Colonic mucosa (tissue), 4 donors: ENCODE results near the gene PRL. TPM values are rescaled to one million over a fixed set of nuclear protein-coding genes. Genes with fewer than 3 reads are reported as not detected.

ENCODE experiments used
- DNase-seq: peaks from one replicate; pipeline ENCODE4 v3.0.0-alpha.2; 2020
- H3K27ac ChIP-seq: fragments of 200-600 bp; one replicate; pipeline ENCODE4 v1.8.0; 2021
- H3K27me3 ChIP-seq: fragments of 200-600 bp; one replicate; pipeline ENCODE4 v1.8.0; 2021
- H3K36me3 ChIP-seq: fragments of 200-600 bp; one replicate; pipeline ENCODE4 v1.8.0; 2021
- H3K4me1 ChIP-seq: fragments of 200-600 bp; one replicate; pipeline ENCODE4 v1.8.0; 2021; ENCODE audit warnings: mild to moderate bottlenecking
- H3K4me3 ChIP-seq: fragments of 200-600 bp; one replicate; pipeline ENCODE4 v1.8.0; 2021
- H3K9ac ChIP-seq, 2 donors: one replicate each; pipeline ENCODE4 v1.7.0; 2013; ENCODE audit warnings: control low read depth in 2 of 2, low read depth in 2 of 2, low read length in 2 of 2
- H3K9me3 ChIP-seq: fragments of 200-600 bp; one replicate; pipeline ENCODE4 v1.8.0; 2021
- CTCF ChIP-seq: fragments of 200-600 bp; IDR thresholded peaks from one replicate; pipeline ENCODE4 v1.8.0; 2022; ENCODE audit warnings: antibody characterized with exemption, mild to moderate bottlenecking
- intact Hi-C: fragments of 100-400 bp; cut with DNase I; formaldehyde crosslinking; loops from one replicate; pipeline ENCODE4 v1.14.1; 2022
- total RNA-seq, 2 donors: library from RNA; stranded (reverse); fragmentation: NEBNext Ultra II Directional in 1 of 2; extraction: Animal tissue kit (Norgen Biotek cat#: 25700) in 1 of 2; gene quantifications; one replicate each; pipeline ENCODE4 v1.2.1, GENCODE V29; 2021
- donor health status: healthy.
- donor health status: DM: no; HTN: no; CAD: no.
- donor health status: DM: no; HTN: no; CAD: no.

The PRL gene
- total RNA-seq = not detected

DNA sequence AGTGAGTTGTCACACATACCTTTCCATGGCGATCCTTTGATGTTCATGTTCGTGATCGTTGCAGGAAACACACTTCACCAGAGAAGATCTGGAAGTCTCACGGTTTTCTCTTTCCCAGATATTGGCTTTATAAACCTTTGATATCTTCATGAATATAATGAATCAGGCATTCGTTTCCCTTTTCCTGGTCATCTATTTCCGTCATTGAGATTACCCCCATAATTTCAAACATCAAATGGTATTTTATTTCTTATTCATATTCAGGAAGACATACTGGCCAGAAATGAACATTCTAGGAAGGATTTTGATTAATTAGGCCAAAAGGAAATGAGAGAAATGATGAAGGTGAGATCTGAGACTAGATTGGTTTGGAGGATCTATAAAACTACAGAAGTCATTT is at the start of gene PRL:
PRL (minus strand) TSS at position 101 of the 400 bp plus-strand sequence; CDS start at position 47, 54 bp downstream.
- Histone ChIP-seq H3K9me3 (no peaks in the 10 kb centered on the region), H3K4me1 (no peaks in the 10 kb centered on the region), H3K36me3 (no peaks in the 10 kb centered on the region), H3K9ac (no peak within 1 kb of the TSS), H3K27ac (no peak within 1 kb of the TSS), H3K27me3 (no peaks in the 10 kb centered on the region), H3K4me3 (no peak within 1 kb of the TSS)
- TF ChIP-seq CTCF = no peak
- intact Hi-C loops = no loop called here
- no peak for DNase-seq

- Histone ChIP-seq H3K4me3 (no peak overlapping the region), H3K4me1 (no peaks in the 10 kb centered on the region), H3K36me3 (no peaks in the 10 kb centered on the region), H3K9me3 (no peaks in the 10 kb centered on the region), H3K9ac (no peak overlapping the region), H3K27me3 (no peaks in the 10 kb centered on the region), H3K27ac (no peak overlapping the region)
- no peak for TF ChIP-seq CTCF
- no peak for DNase-seq
- intact Hi-C loops = no loop called here
Measured at GRCh38 chr6:22343864-22344263, 47.0 kb upstream of the PRL start.

- H3K9me3 ChIP-seq = no peaks in the 10 kb centered on the region
- H3K27me3 ChIP-seq = no peaks in the 10 kb centered on the region
- no peak overlapping the region for H3K9ac ChIP-seq
- no peaks in the 10 kb centered on the region for H3K4me1 ChIP-seq
- no peak overlapping the region for H3K27ac ChIP-seq
- H3K4me3 ChIP-seq = no peak overlapping the region
- intact Hi-C loops = no loop called here
- H3K36me3 ChIP-seq = no peaks in the 10 kb centered on the region
- no peak for TF ChIP-seq CTCF
- no peak for DNase-seq
Measured at GRCh38 chr6:22334778-22335177, 37.9 kb upstream of the PRL start.

DNA sequence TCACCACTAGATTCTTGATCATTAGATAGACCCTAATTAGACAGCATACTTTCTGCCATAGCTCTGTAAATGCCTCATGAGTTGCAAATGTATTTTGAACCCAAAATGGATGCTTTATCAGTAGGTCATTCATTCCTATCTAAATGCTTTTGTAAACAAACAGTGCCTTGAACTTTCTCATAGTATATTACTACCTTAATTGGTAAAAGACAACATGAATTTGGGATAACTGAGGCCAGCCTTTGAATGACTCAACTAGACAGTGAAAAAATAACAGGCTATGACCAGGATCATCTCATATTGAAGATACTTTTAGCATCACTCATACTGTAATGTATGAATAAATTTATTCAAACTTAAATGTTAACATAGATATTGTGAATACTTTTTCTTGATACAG is 37.0 kb upstream of the PRL start:
- no peak for DNase-seq
- H3K27me3 ChIP-seq = no peaks in the 10 kb centered on the region
- H3K9ac ChIP-seq = no peak overlapping the region
- H3K4me1 ChIP-seq = no peaks in the 10 kb centered on the region
- no peak overlapping the region for H3K4me3 ChIP-seq
- TF ChIP-seq CTCF = no peak
- H3K27ac ChIP-seq = no peak overlapping the region
- no peaks in the 10 kb centered on the region for H3K36me3 ChIP-seq
- intact Hi-C loops = no loop called here
- no peaks in the 10 kb centered on the region for H3K9me3 ChIP-seq

GRCh38 chr6:22332711-22333110 is 35.9 kb upstream of the PRL start:
- TF ChIP-seq CTCF = no peak
- no peak overlapping the region for H3K4me3 ChIP-seq
- no peaks in the 10 kb centered on the region for H3K9me3 ChIP-seq
- no peak for DNase-seq
- H3K36me3 ChIP-seq = no peaks in the 10 kb centered on the region
- no peak overlapping the region for H3K27ac ChIP-seq
- intact Hi-C loops = no loop called here
- H3K27me3 ChIP-seq = no peaks in the 10 kb centered on the region
- H3K4me1 ChIP-seq = no peaks in the 10 kb centered on the region
- no peak overlapping the region for H3K9ac ChIP-seq

GRCh38 chr6:22332216-22332615 is 35.4 kb upstream of the PRL start:
- H3K27me3 ChIP-seq = no peaks in the 10 kb centered on the region
- no peaks in the 10 kb centered on the region for H3K36me3 ChIP-seq
- no peak overlapping the region for H3K27ac ChIP-seq
- no peaks in the 10 kb centered on the region for H3K4me1 ChIP-seq
- intact Hi-C loops = no loop called here
- no peak overlapping the region for H3K4me3 ChIP-seq
- no peak overlapping the region for H3K9ac ChIP-seq
- no peak for DNase-seq
- no peak for TF ChIP-seq CTCF
- no peaks in the 10 kb centered on the region for H3K9me3 ChIP-seq
